NCI-H82 (cell line): ENCODE data around the gene SLC35F1.

Experiments used
- DNase-seq: peaks from one replicate; lab custom pipeline; 2025; lab: John Stamatoyannopoulos, UW

SLC35F1 gene

GRCh38 chr6:118197539-118197938 is 290.5 kb downstream of the SLC35F1 start:
- no peak for DNase-seq

GRCh38 chr6:118198746-118199145 is 291.7 kb downstream of the SLC35F1 start:
- DNase-seq = no peak

GRCh38 chr6:118200160-118200559 is 293.1 kb downstream of the SLC35F1 start:
- DNase-seq = no peak

- DNase-seq = no peak
Measured at GRCh38 chr6:118202517-118202916, 295.5 kb downstream of the SLC35F1 start.

- no peak for DNase-seq
Measured at GRCh38 chr6:118203545-118203944, 296.5 kb downstream of the SLC35F1 start.

GRCh38 chr6:118206221-118206620 is 299.2 kb downstream of the SLC35F1 start:
- DNase-seq = no peak

- no peak for DNase-seq
Measured at GRCh38 chr6:118207947-118208346, 300.9 kb downstream of the SLC35F1 start.

- DNase-seq = no peak
Measured at GRCh38 chr6:118212451-118213173, 305.5 kb downstream of the SLC35F1 start.

GRCh38 chr6:118215269-118215668 is 308.2 kb downstream of the SLC35F1 start:
- no peak for DNase-seq

GRCh38 chr6:118216751-118217150 is 309.7 kb downstream of the SLC35F1 start:
- no peak for DNase-seq

- no peak for DNase-seq
Measured at GRCh38 chr6:118218156-118218555, 311.1 kb downstream of the SLC35F1 start.

GRCh38 chr6:118220429-118221128 is 313.5 kb downstream of the SLC35F1 start:
- no peak for DNase-seq

GRCh38 chr6:118223316-118223715 is 316.3 kb downstream of the SLC35F1 start:
- DNase-seq = no peak

- DNase-seq = no peak
Measured at GRCh38 chr6:118228886-118229285, 321.8 kb downstream of the SLC35F1 start.

GRCh38 chr6:118240878-118241528 is 333.9 kb downstream of the SLC35F1 start:
- DNase-seq = no peak

- DNase-seq = no peak
Measured at GRCh38 chr6:118246406-118246805, 339.3 kb downstream of the SLC35F1 start.

- DNase-seq = no peak
Measured at GRCh38 chr6:118248171-118248570, 341.1 kb downstream of the SLC35F1 start.

- peak; percentile 53 for DNase-seq
Measured at GRCh38 chr6:118249680-118250079, 342.6 kb downstream of the SLC35F1 start.

- DNase-seq = no peak
Measured at GRCh38 chr6:118252474-118252873, 345.4 kb downstream of the SLC35F1 start.

GRCh38 chr6:118253741-118254140 is 346.7 kb downstream of the SLC35F1 start:
- DNase-seq = no peak

- DNase-seq = no peak
Measured at GRCh38 chr6:118260833-118261232, 353.8 kb downstream of the SLC35F1 start.

GRCh38 chr6:118263921-118264486 is 356.9 kb downstream of the SLC35F1 start:
- peak; percentile 47 for DNase-seq

GRCh38 chr6:118269659-118270058 is 362.6 kb downstream of the SLC35F1 start:
- DNase-seq = no peak
